A549 (cell line): ENCODE measurements around the gene PAN2. TPM values are rescaled to one million over a fixed set of nuclear protein-coding genes. Genes with fewer than 3 reads are reported as not detected.

Experiments
- ATAC-seq, 2 experiments: fragments of 200-7000 bp in 1 of 2; fragments of >200 bp in 1 of 2; cut with Nextera tagmentation in 1 of 2; cut with Tn5 transposase in 1 of 2; 3 replicates each; pipeline versions ENCODE4 v1.8.0 to v1.9.1; 2018 to 2020; ENCODE audit warnings: mild to moderate bottlenecking in 1 of 2, moderate library complexity in 1 of 2
- CTCF ChIA-PET: fragments of 300-600 bp; sonication (Branson Sonifier 250); formaldehyde crosslinking; extraction: SDS; loops from one replicate; lab custom pipeline; 2021; ENCODE audit warnings: antibody characterized with exemption, inconsistent platforms; lab: Yijun Ruan, JAX
- POLR2A ChIA-PET: fragments of 350-600 bp; formaldehyde crosslinking; extraction: SDS; loops from one replicate; lab custom pipeline; 2021; ENCODE audit warnings: antibody characterized with exemption, inconsistent platforms; lab: Yijun Ruan, JAX
- DNase-seq, 2 experiments: peaks; one replicate each; pipeline versions ENCODE4 v3.0.0 to v3.0.0-alpha.2; 2011 to 2016; ENCODE audit warnings: low read depth in 1 of 2, low spot score in 1 of 2
- FAIRE-seq: peaks from 2 replicates; lab custom pipeline; 2011; peaks lifted over from hg19 to GRCh38; lab: Jason Lieb, UNC
- H3K27ac ChIP-seq, 2 experiments: fragments of >200 bp; sonication (Bioruptor Twin); formaldehyde crosslinking; 3 replicates each; pipeline ENCODE4 v1.5.1; 2016 to 2017
- H3K4me1 ChIP-seq: fragments of >200 bp; sonication (Bioruptor Twin); formaldehyde crosslinking; 3 replicates; pipeline ENCODE4 v1.6.1; 2016
- H3K4me2 ChIP-seq: fragments of >200 bp; sonication (Bioruptor Twin); formaldehyde crosslinking; 3 replicates; pipeline ENCODE4 v1.6.1; 2016
- H3K4me3 ChIP-seq: fragments of >200 bp; sonication (Bioruptor Twin); formaldehyde crosslinking; 3 replicates; pipeline ENCODE4 v1.5.1; 2016
- H3K9me3 ChIP-seq: fragments of >200 bp; sonication (Bioruptor Twin); formaldehyde crosslinking; 3 replicates; pipeline ENCODE4 v1.6.1; 2016
- BHLHE40 ChIP-seq: IDR thresholded peaks from 2 replicates; pipeline ENCODE4 v1.6.1; 2012; ENCODE audit warnings: low read depth, low read length, inconsistent platforms
- CHD2 ChIP-seq: fragments of 150-350 bp; IDR thresholded peaks from 2 replicates; pipeline ENCODE4 v1.6.1; 2014; ENCODE audit warnings: low read length; ENCODE audit not compliant: partially characterized antibody
- CHD4 ChIP-seq: fragments of 200-600 bp; sonication (generic); IDR thresholded peaks from 2 replicates; pipeline ENCODE4 v1.6.1; 2016; ENCODE audit warnings: antibody characterized with exemption, mild to moderate bottlenecking, borderline replicate concordance
- EHF ChIP-seq: fragments of 250-450 bp; sonication (Bioruptor Pico); IDR thresholded peaks from 2 replicates; pipeline ENCODE4 v1.5.0; 2020; ENCODE audit warnings: mild to moderate bottlenecking
- EHMT2 ChIP-seq: fragments of 200-600 bp; sonication (generic); IDR thresholded peaks from 2 replicates; pipeline ENCODE4 v1.6.1; 2016; ENCODE audit warnings: antibody characterized with exemption, low read depth, mild to moderate bottlenecking, moderate library complexity
- ESRRA ChIP-seq: fragments of 150-350 bp; IDR thresholded peaks from 2 replicates; pipeline ENCODE4 v1.6.1; 2014; ENCODE audit warnings: mild to moderate bottlenecking, low read length, borderline replicate concordance
- FOSB ChIP-seq: fragments of 250-450 bp; sonication (Bioruptor Pico); IDR thresholded peaks from 2 replicates; pipeline ENCODE4 v1.5.0; 2020; ENCODE audit warnings: mild to moderate bottlenecking, moderate library complexity
- FOXS1 ChIP-seq: fragments of 250-450 bp; sonication (Bioruptor Pico); IDR thresholded peaks from 2 replicates; pipeline ENCODE4 v1.5.0; 2020; ENCODE audit warnings: mild to moderate bottlenecking, moderate library complexity
- GATA3 ChIP-seq: IDR thresholded peaks from 2 replicates; pipeline ENCODE4 v1.6.1; 2012; ENCODE audit warnings: borderline replicate concordance
- HEYL ChIP-seq: fragments of 250-450 bp; sonication (Bioruptor Pico); IDR thresholded peaks from 2 replicates; pipeline ENCODE4 v1.8.0; 2021; ENCODE audit warnings: mild to moderate bottlenecking, moderate library complexity
- HOXA7 ChIP-seq: fragments of 250-450 bp; sonication (Bioruptor Pico); IDR thresholded peaks from 2 replicates; pipeline ENCODE4 v1.5.0; 2020; ENCODE audit warnings: mild to moderate bottlenecking, moderate library complexity
- HOXB5 ChIP-seq: fragments of 250-450 bp; sonication (Bioruptor Pico); IDR thresholded peaks from 2 replicates; pipeline ENCODE4 v1.5.0; 2020; ENCODE audit warnings: mild to moderate bottlenecking, moderate library complexity
- JUNB ChIP-seq: fragments of >200 bp; sonication (Bioruptor Twin); formaldehyde crosslinking; IDR thresholded peaks from 2 replicates; pipeline ENCODE4 v1.6.1; 2016
- NR3C1 ChIP-seq: fragments of >200 bp; sonication (Bioruptor Twin); formaldehyde crosslinking; IDR thresholded peaks from 3 replicates; pipeline ENCODE4 v1.6.1; 2017
- PHF8 ChIP-seq: fragments of 200-600 bp; sonication (generic); IDR thresholded peaks from 2 replicates; pipeline ENCODE4 v1.6.1; 2016; ENCODE audit warnings: low read depth, mild to moderate bottlenecking, antibody characterized with exemption, moderate library complexity, borderline replicate concordance
- POLR2A ChIP-seq: IDR thresholded peaks from 2 replicates; pipeline ENCODE4 v1.6.1; 2012; ENCODE audit warnings: mild to moderate bottlenecking, low read length
- POLR2AphosphoS2 ChIP-seq: conservative IDR thresholded peaks from 2 replicates; pipeline ENCODE4 v1.6.1; 2012; ENCODE audit warnings: low read length, improper control_type of control experiment, inconsistent platforms
- RAD21 ChIP-seq, 2 experiments: fragments of >200 bp in 1 of 2; sonication (Bioruptor Twin) in 1 of 2; formaldehyde crosslinking in 1 of 2; IDR thresholded peaks in 1 of 2; conservative IDR thresholded peaks in 1 of 2; 2 replicates in 1 of 2; 3 replicates in 1 of 2; pipeline ENCODE4 v1.6.1; 2012 to 2018; ENCODE audit warnings: inconsistent platforms in 1 of 2
- RNF2 ChIP-seq: fragments of 200-600 bp; sonication (generic); IDR thresholded peaks from 2 replicates; pipeline ENCODE4 v1.6.1; 2016; ENCODE audit warnings: low read depth, mild to moderate bottlenecking, antibody characterized with exemption, moderate library complexity, borderline replicate concordance
- SREBF2 ChIP-seq: fragments of 450-650 bp; IDR thresholded peaks from 2 replicates; pipeline ENCODE4 v1.6.1; 2014; ENCODE audit warnings: mild to moderate bottlenecking, moderate library complexity
- ZFP36 ChIP-seq: fragments of 450-650 bp; IDR thresholded peaks from 2 replicates; pipeline ENCODE4 v1.6.1; 2014; ENCODE audit warnings: borderline replicate concordance; ENCODE audit not compliant: partially characterized antibody
- ZNF302 ChIP-seq: fragments of 250-450 bp; sonication (Bioruptor Pico); IDR thresholded peaks from 2 replicates; pipeline ENCODE4 v1.9.0; 2021; ENCODE audit warnings: inconsistent platforms, mild to moderate bottlenecking, moderate library complexity
- WGBS: methylation state at CpG from one replicate; pipeline ENCODE4 v1.1.6; 2017; ENCODE audit errors: missing lambda C conversion rate; 5-methylcytosine and 5-hydroxymethylcytosine counted together
- polyA plus RNA-seq, 4 experiments: library from polyadenylated mRNA; depleted of rRNA in 3 of 4; stranded (reverse); fragments of >200 nt; fragmentation: RNase III in 1 of 4; extraction: RNeasy Plus Mini Kit Qiagen cat#74134 plus additional on column Dnase treatment in 1 of 4; gene quantifications; 2 replicates in 3 of 4; 3 replicates in 1 of 4; pipeline ENCODE4 v1.2.3, GENCODE V29; 2011 to 2017
- TF ChIP-seq, protein P1 (sequence below): fragments of 200-600 bp; sonication (generic); IDR thresholded peaks from 2 replicates; pipeline ENCODE4 v1.6.1; 2016; ENCODE audit warnings: antibody characterized with exemption, mild to moderate bottlenecking, moderate library complexity
- TF ChIP-seq, protein P2 (sequence below): fragments of 250-450 bp; sonication (Bioruptor Pico); IDR thresholded peaks from 2 replicates; pipeline ENCODE4 v1.5.0; 2020; ENCODE audit warnings: low read depth, mild to moderate bottlenecking, moderate library complexity
- TF ChIP-seq, protein P3 (sequence below): fragments of 250-450 bp; sonication (Bioruptor Pico); IDR thresholded peaks from 2 replicates; pipeline ENCODE4 v1.5.0; 2021; ENCODE audit warnings: mild to moderate bottlenecking, moderate library complexity, borderline replicate concordance
- TF ChIP-seq, protein P4 (sequence below): IDR thresholded peaks from 2 replicates; pipeline ENCODE4 v1.6.1; 2012; ENCODE audit warnings: low read depth, borderline replicate concordance
- TF ChIP-seq, protein P5 (sequence below): fragments of >200 bp; sonication (Bioruptor Twin); formaldehyde crosslinking; IDR thresholded peaks from 3 replicates; pipeline ENCODE4 v1.6.1; 2016

The PAN2 gene
- polyA plus RNA-seq, 2 of the 4 experiments (the other 2 are of a cell fraction) = 30.0 to 66.8 TPM

DNA sequence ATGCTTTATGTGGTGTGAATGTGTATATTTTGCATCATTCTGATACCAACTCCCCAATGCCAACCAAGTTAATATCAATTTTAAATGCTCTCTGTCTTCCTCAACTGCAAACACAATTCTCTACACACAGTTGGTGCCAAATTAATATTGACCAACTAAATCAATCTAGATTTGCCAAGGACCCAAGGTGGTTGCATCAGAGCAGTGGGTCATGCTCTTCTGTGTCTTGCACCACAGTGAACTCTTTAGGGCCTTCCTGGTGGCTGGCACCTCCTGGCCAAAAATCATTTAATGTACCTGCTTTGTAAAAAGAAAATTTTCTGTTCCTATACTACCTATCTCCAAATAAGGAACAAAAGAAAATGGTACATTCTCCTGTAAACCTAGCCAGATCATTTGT lies 53.0 kb downstream of the PAN2 start:
- CTCF ChIA-PET = no interaction called here
- no peak overlapping the region for H3K27ac ChIP-seq
- FAIRE-seq = no peak
- no peak for DNase-seq
- TF ChIP-seq BHLHE40 (no peak), CHD2 (no peak), HOXB5 (no peak), GATA3 (no peak), HEYL (no peak), HOXA7 (no peak), RNF2 (no peak), ZFP36 (no peak), ZNF302 (CRISPR knock-in tag) (no peak), EHMT2 (no peak), PHF8 (no peak), ESRRA (no peak), FOXS1 (CRISPR knock-in tag) (no peak), FOSB (no peak)
- TF ChIP-seq, protein P1, sequence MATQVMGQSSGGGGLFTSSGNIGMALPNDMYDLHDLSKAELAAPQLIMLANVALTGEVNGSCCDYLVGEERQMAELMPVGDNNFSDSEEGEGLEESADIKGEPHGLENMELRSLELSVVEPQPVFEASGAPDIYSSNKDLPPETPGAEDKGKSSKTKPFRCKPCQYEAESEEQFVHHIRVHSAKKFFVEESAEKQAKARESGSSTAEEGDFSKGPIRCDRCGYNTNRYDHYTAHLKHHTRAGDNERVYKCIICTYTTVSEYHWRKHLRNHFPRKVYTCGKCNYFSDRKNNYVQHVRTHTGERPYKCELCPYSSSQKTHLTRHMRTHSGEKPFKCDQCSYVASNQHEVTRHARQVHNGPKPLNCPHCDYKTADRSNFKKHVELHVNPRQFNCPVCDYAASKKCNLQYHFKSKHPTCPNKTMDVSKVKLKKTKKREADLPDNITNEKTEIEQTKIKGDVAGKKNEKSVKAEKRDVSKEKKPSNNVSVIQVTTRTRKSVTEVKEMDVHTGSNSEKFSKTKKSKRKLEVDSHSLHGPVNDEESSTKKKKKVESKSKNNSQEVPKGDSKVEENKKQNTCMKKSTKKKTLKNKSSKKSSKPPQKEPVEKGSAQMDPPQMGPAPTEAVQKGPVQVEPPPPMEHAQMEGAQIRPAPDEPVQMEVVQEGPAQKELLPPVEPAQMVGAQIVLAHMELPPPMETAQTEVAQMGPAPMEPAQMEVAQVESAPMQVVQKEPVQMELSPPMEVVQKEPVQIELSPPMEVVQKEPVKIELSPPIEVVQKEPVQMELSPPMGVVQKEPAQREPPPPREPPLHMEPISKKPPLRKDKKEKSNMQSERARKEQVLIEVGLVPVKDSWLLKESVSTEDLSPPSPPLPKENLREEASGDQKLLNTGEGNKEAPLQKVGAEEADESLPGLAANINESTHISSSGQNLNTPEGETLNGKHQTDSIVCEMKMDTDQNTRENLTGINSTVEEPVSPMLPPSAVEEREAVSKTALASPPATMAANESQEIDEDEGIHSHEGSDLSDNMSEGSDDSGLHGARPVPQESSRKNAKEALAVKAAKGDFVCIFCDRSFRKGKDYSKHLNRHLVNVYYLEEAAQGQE = no peak
- TF ChIP-seq, protein P2, sequence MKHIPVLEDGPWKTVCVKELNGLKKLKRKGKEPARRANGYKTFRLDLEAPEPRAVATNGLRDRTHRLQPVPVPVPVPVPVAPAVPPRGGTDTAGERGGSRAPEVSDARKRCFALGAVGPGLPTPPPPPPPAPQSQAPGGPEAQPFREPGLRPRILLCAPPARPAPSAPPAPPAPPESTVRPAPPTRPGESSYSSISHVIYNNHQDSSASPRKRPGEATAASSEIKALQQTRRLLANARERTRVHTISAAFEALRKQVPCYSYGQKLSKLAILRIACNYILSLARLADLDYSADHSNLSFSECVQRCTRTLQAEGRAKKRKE (CRISPR knock-in tag) = no peak
- TF ChIP-seq, protein P3, sequence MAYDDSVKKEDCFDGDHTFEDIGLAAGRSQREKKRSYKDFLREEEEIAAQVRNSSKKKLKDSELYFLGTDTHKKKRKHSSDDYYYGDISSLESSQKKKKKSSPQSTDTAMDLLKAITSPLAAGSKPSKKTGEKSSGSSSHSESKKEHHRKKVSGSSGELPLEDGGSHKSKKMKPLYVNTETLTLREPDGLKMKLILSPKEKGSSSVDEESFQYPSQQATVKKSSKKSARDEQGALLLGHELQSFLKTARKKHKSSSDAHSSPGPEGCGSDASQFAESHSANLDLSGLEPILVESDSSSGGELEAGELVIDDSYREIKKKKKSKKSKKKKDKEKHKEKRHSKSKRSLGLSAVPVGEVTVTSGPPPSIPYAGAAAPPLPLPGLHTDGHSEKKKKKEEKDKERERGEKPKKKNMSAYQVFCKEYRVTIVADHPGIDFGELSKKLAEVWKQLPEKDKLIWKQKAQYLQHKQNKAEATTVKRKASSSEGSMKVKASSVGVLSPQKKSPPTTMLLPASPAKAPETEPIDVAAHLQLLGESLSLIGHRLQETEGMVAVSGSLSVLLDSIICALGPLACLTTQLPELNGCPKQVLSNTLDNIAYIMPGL = no peak
- no peaks in the 10 kb centered on the region for H3K9me3 ChIP-seq
- POLR2A ChIA-PET = no interaction called here
- H3K4me3 ChIP-seq = no peak overlapping the region
- H3K4me2 ChIP-seq = no peak overlapping the region
- ATAC-seq = no peak
- H3K4me1 ChIP-seq = peaks cover 8% of the 10 kb centered on the region

DNA sequence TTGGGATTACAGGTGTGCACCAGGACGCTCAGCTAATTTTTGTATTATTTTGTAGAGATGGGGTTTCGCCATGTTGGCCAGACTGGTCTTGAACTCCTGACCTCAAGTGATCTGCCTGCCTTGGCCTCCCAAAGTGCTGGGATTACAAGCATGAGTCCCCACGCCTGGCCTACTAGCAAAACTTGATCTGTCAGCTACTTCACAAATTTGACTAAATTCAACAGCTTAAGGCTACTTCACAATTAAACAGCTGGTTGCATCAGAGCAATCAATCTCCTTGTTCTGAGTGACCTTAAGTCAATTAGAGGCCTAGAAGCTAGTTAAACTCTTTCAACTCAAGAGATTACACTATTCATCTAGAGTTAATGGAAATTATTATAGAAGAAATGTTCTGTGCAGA lies 54.9 kb downstream of the PAN2 start:
- H3K4me1 ChIP-seq = no peaks in the 10 kb centered on the region
- ChIA-PET POLR2A (interaction anchor here (1.5 kb wide), 1 partner anchor 12 kb away, joined by 8 read pairs; the partner anchor contains the start of gene COQ10A), CTCF (interaction anchor here (0.9 to 2.3 kb wide), 6 partner anchors 11 to 185 kb away, joined by 3 to 15 read pairs (median 4); partner anchors contain the start of genes ANKRD52, COQ10A and SMARCC2)
- FAIRE-seq (no peak), ATAC-seq (no peak), DNase-seq (no peak)
- no peaks in the 10 kb centered on the region for H3K9me3 ChIP-seq
- no peak overlapping the region for H3K27ac ChIP-seq
- H3K4me3 ChIP-seq = no peak overlapping the region
- WGBS = 97% methylated on average over 3 of the region's 3 CpGs
- no peak overlapping the region for H3K4me2 ChIP-seq
- TF ChIP-seq BHLHE40 (no peak), POLR2AphosphoS2 (no peak), JUNB (no peak), POLR2A (no peak), CHD4 (no peak), EHF (CRISPR knock-in tag) (no peak), ESRRA (no peak), ZNF302 (CRISPR knock-in tag) (no peak), SREBF2 (no peak), RAD21 (conservative IDR thresholded peaks at IDR 0.05 in 1 of 2, IDR thresholded peaks at IDR 0.05 in 1 of 2) (no peak), NR3C1 (no peak), HEYL (no peak)
- TF ChIP-seq, protein P4, sequence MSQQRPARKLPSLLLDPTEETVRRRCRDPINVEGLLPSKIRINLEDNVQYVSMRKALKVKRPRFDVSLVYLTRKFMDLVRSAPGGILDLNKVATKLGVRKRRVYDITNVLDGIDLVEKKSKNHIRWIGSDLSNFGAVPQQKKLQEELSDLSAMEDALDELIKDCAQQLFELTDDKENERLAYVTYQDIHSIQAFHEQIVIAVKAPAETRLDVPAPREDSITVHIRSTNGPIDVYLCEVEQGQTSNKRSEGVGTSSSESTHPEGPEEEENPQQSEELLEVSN = no peak
- TF ChIP-seq, protein P5, sequence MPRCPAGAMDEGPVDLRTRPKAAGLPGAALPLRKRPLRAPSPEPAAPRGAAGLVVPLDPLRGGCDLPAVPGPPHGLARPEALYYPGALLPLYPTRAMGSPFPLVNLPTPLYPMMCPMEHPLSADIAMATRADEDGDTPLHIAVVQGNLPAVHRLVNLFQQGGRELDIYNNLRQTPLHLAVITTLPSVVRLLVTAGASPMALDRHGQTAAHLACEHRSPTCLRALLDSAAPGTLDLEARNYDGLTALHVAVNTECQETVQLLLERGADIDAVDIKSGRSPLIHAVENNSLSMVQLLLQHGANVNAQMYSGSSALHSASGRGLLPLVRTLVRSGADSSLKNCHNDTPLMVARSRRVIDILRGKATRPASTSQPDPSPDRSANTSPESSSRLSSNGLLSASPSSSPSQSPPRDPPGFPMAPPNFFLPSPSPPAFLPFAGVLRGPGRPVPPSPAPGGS = no peak
- TF ChIP-seq, protein P2 (CRISPR knock-in tag) = no peak
- TF ChIP-seq, protein P3 = no peak
